Lower leg skin (tissue), 4 donors: Measurements from ENCODE around the gene RNF217. TPM values are rescaled to one million over a fixed set of nuclear protein-coding genes. Genes with fewer than 3 reads are reported as not detected.

Source experiments
- DNase-seq, 2 donors: peaks; one replicate each; pipeline ENCODE4 v3.0.0-alpha.2; 2019; ENCODE audit warnings: low spot score in 2 of 2
- H3K4me3 ChIP-seq: fragments of 200-600 bp; sonication (generic); 2 replicates; pipeline ENCODE4 v1.5.1; 2017; ENCODE audit warnings: mild to moderate bottlenecking, low read depth; ENCODE audit not compliant: poor library complexity, severe bottlenecking
- POLR2A ChIP-seq, 2 donors: fragments of 450-650 bp; IDR thresholded peaks; one replicate each; pipeline ENCODE4 v1.6.1; 2016 to 2017; ENCODE audit warnings: antibody characterized with exemption in 2 of 2, mild to moderate bottlenecking in 1 of 2, moderate library complexity in 1 of 2
- WGBS, 2 donors: methylation state at CpG; one replicate each; pipeline ENCODE4 v1.1.5; 2018; 5-methylcytosine and 5-hydroxymethylcytosine counted together
- intact Hi-C: fragments of 100-400 bp; cut with DNase I; formaldehyde crosslinking; loops from one replicate; pipeline ENCODE4 v1.15.0; 2023; ENCODE audit warnings: low total_unique reads
- total RNA-seq, 4 donors: library from RNA; depleted of rRNA; stranded (reverse); fragments of >200 nt; gene quantifications; one replicate each; pipeline ENCODE4 v1.1.0, GENCODE V29; 2016
- TF ChIP-seq, protein P1 (sequence below), 3 donors: fragments of 450-650 bp; IDR thresholded peaks; one replicate each; pipeline ENCODE4 v1.5.1; 2016; ENCODE audit warnings: antibody characterized with exemption in 3 of 3, mild to moderate bottlenecking in 3 of 3, moderate library complexity in 2 of 3

RNF217 gene
- total RNA-seq, 4 donors from 2014 or later = 17.2 to 35.2 (median 25.1) TPM

DNA sequence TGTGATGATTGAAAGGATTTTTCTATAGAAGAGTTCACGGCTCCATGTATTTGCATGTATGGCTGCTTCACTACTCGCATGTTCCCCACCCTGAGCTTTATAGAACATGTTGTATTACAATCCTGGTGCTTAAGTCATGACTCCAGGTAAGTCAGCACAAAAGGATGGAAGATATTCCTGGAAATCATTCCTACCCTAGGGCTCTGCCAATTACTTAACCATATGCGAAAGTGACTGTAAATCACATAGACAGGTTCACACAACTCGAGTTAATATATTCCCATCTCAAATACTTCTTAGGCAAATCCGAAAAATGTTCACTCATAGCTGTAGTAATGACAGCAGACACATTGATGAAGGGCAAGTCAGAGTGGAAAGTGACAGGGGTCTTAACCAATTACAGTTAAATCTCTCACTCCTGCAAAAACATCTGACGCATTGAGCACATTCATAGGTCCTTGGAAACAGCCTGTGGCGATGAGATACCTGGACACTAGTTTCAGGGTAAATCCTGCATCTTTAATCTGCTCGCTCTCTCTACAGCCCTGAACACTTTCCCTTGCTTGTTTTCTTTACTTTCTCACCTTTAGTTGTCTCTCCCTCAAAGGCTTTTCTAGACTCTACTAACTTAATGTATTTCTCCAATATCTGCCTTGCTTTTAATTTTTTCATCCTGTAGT is 35.1 kb downstream of the RNF217 start:
- DNase-seq = no peak
- no peak overlapping the region for H3K4me3 ChIP-seq
- intact Hi-C loops = no loop called here
- no peak for TF ChIP-seq POLR2A (IDR thresholded peaks at IDR 0.05)
- TF ChIP-seq, protein P1, sequence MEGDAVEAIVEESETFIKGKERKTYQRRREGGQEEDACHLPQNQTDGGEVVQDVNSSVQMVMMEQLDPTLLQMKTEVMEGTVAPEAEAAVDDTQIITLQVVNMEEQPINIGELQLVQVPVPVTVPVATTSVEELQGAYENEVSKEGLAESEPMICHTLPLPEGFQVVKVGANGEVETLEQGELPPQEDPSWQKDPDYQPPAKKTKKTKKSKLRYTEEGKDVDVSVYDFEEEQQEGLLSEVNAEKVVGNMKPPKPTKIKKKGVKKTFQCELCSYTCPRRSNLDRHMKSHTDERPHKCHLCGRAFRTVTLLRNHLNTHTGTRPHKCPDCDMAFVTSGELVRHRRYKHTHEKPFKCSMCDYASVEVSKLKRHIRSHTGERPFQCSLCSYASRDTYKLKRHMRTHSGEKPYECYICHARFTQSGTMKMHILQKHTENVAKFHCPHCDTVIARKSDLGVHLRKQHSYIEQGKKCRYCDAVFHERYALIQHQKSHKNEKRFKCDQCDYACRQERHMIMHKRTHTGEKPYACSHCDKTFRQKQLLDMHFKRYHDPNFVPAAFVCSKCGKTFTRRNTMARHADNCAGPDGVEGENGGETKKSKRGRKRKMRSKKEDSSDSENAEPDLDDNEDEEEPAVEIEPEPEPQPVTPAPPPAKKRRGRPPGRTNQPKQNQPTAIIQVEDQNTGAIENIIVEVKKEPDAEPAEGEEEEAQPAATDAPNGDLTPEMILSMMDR (IDR thresholded peaks at IDR 0.05) = no peak
- WGBS, 2 donors = 71 to 74% methylated on average over 8 of the region's 8 CpGs

DNA sequence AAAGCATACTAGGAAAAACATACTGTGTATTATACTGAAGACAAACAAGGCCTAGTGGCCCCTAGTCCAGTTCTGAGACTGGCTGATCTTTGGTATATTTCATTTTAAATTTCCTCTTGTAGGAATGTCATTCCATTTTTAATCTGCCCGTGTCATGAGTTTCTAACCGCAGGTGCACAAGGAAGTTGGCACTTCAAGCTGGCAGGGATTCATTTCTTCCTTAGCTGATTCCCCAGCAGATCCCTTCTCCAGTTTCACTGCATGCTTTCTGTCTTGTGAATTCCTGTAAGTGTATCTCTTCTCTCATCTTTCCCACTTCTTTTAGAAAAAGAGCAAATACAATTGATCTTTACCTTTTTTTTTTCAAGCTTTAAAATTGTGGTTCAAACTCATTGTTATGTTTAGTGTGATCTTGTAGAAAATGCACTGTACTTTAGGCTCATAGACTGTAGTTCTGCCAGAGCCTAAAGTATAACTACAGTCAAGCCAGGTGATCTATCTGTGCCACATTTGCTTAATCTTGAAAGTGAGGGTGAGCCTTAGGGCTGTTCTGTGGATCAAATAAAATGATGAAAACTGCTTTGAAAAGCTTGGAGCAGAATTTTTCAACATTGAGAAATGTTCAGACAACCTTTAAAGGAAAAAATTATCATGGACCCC is 37.0 kb downstream of the RNF217 start:
- intact Hi-C loops = no loop called here
- 30 to 53% methylated on average over 2 of the region's 2 CpGs for WGBS, 2 donors
- DNase-seq = no peak
- no peak for TF ChIP-seq POLR2A (IDR thresholded peaks at IDR 0.05)
- TF ChIP-seq, protein P1 (IDR thresholded peaks at IDR 0.05) = no peak
- no peak overlapping the region for H3K4me3 ChIP-seq

DNA sequence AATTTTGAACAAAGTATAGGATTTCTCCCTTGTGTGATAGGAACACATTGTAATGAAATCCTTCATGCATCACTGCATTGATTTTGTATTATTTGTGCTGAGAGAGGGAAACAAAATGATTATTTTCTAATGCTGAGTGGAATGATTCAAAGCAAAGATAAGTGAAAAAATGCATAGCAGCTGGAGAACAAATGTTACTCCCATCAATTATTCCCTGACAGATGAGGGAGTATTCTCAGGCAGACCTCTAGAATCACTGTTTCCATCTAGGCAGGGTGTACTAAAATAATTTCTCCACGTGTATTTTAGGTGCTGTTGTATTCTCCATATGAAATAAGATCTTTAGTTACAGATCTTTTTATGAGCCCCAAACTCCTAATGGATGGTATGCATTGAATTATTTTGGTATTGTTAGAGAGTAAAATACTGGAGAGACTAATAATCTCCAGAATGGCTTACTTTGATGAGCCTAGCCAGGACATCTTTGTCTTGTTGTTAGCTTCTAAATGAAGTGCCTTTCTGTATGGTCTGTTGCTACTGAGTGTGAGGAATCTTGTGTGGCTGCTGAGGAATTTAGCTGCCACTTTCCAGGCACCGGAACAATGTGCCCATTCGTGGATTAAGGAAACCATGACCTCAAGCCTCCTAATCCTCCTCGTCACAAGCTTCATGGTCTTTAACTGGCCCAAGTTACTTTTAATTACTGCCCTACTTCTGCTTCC is 39.6 kb downstream of the RNF217 start:
- DNase-seq = no peak
- intact Hi-C loops = no loop called here
- TF ChIP-seq, protein P1 (IDR thresholded peaks at IDR 0.05) = no peak
- TF ChIP-seq POLR2A (IDR thresholded peaks at IDR 0.05) = no peak
- no peak overlapping the region for H3K4me3 ChIP-seq
- 38 to 50% methylated on average over 4 of the region's 4 CpGs for WGBS, 2 donors

DNA sequence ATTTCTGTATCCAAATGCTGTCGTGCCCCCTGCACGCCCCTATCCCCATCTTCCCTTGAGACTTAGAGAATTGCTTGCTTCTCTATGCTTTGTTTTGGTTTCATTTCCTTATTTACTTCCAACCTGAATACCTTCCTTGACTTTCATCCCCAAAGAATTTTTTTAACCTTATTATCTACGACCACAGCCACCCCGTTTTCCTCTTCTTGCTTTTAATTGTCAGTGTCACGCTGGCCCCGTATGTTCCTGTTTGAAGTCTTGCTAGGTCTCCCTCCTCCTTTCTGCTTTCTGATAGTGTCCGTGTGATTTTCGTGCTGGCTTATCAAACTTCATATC is 40.1 kb downstream of the RNF217 start:
- no peak overlapping the region for H3K4me3 ChIP-seq
- no peak for DNase-seq
- 65 to 75% methylated on average over 8 of the region's 8 CpGs for WGBS, 2 donors
- intact Hi-C loops = no loop called here
- TF ChIP-seq, protein P1 (IDR thresholded peaks at IDR 0.05) = no peak
- no peak for TF ChIP-seq POLR2A (IDR thresholded peaks at IDR 0.05)

DNA sequence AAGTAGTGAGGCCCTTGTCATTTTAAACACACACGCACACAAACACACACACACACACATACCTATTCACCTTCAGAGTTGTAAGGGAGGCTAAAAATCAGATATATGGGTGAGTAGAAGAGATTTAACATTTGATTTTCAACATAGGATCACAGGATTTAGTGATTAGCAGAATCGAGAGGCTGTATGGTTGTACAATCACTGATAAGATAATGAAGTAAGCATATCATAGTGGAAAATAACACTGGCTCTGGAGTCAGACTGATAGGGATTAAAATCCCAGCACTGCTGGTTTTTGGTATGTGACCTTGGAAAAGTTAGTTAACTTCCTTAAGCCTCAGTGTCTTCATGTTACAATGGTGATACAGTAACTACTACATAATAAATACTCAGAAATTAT is 40.8 kb downstream of the RNF217 start:
- 86 to 87% methylated on average over 2 of the region's 2 CpGs for WGBS, 2 donors
- no peak overlapping the region for H3K4me3 ChIP-seq
- TF ChIP-seq POLR2A (IDR thresholded peaks at IDR 0.05) = no peak
- TF ChIP-seq, protein P1 (IDR thresholded peaks at IDR 0.05) = no peak
- no peak for DNase-seq
- intact Hi-C loops = no loop called here
